HepG2 (cell line): ENCODE measurements around the gene ZXDC. TPM values are rescaled to one million over a fixed set of nuclear protein-coding genes. Genes with fewer than 3 reads are reported as not detected.

ENCODE experiments used
- ATAC-seq: fragments of 200-7000 bp; cut with Tn5 transposase; 3 replicates; pipeline ENCODE4 v1.9.1; 2020; ENCODE audit warnings: mild to moderate bottlenecking, moderate library complexity
- BruUV-seq: library from RNA; stranded (reverse); fragments of 400-500 nt; replicated peaks from 2 replicates; lab custom pipeline; 2021; lab: Mats Ljungman, UMichigan
- CTCF ChIA-PET: fragments of 300-600 bp; formaldehyde crosslinking; extraction: SDS; loops from one replicate; lab custom pipeline; 2021; ENCODE audit warnings: low total read pairs, inconsistent platforms, low intra/inter-chr PET ratio; lab: Yijun Ruan, JAX
- POLR2A ChIA-PET: fragments of 350-600 bp; sonication (Branson Sonifier 250); formaldehyde crosslinking; loops from one replicate; lab custom pipeline; 2020; ENCODE audit warnings: antibody characterized with exemption, inconsistent platforms; lab: Yijun Ruan, JAX
- DNase-seq: peaks from one replicate; pipeline ENCODE4 v3.0.0-alpha.2; 2015; ENCODE audit warnings: low spot score
- FAIRE-seq: peaks from 3 replicates; lab custom pipeline; 2011; peaks lifted over from hg19 to GRCh38; lab: Jason Lieb, UNC
- H2AFZ ChIP-seq: one replicate; pipeline ENCODE4 v1.6.1; 2011; ENCODE audit warnings: low read length, inconsistent platforms
- H3K27ac ChIP-seq: fragments of 300-600 bp; 3 replicates; pipeline ENCODE4 v1.8.0; 2011; ENCODE audit warnings: mixed run types, mild to moderate bottlenecking, mixed read lengths, low read length, inconsistent platforms; ENCODE audit not compliant: insufficient read depth; ENCODE audit errors: extremely low read length
- H3K27me3 ChIP-seq, 2 experiments: fragments of 200-600 bp in 1 of 2; 2 replicates in 1 of 2; 3 replicates in 1 of 2; pipeline versions ENCODE4 v1.6.0 to v1.8.0; 2011; ENCODE audit warnings: low read length in 2 of 2, mild to moderate bottlenecking in 2 of 2, moderate library complexity in 2 of 2, inconsistent platforms in 1 of 2; ENCODE audit not compliant: insufficient read depth in 2 of 2, control insufficient read depth in 1 of 2
- H3K36me3 ChIP-seq, 2 experiments: fragments of 200-600 bp in 1 of 2; replicated peaks in 1 of 2; 2 replicates in 1 of 2; 3 replicates in 1 of 2; pipeline versions ENCODE4 v1.5.1 to v1.8.0; 2011; ENCODE audit warnings: low read length in 2 of 2, inconsistent platforms in 1 of 2; ENCODE audit not compliant: insufficient read depth in 2 of 2, control insufficient read depth in 1 of 2
- H3K4me1 ChIP-seq: 2 replicates; pipeline ENCODE4 v1.5.1; 2012; ENCODE audit warnings: low read length, inconsistent platforms; ENCODE audit not compliant: insufficient read depth
- H3K4me2 ChIP-seq: 2 replicates; pipeline ENCODE4 v1.6.0; 2011; ENCODE audit warnings: low read depth, low read length, inconsistent platforms
- H3K4me3 ChIP-seq, 3 experiments: fragments of 200-600 bp in 1 of 3; sonication (generic), shearing (Covaris generic) in 1 of 3; replicated peaks in 1 of 3; 2 replicates each; pipeline ENCODE4 v1.5.1; 2011 to 2016; ENCODE audit warnings: low read length in 3 of 3, inconsistent platforms in 2 of 3, low read depth in 2 of 3, mild to moderate bottlenecking in 2 of 3, control low read depth in 1 of 3, mixed read lengths in 1 of 3; ENCODE audit not compliant: insufficient read depth in 1 of 3
- H3K79me2 ChIP-seq: one replicate; pipeline ENCODE4 v1.6.1; 2011; ENCODE audit warnings: low read length, inconsistent platforms; ENCODE audit not compliant: insufficient read depth
- H3K9ac ChIP-seq: 2 replicates; pipeline ENCODE4 v1.6.0; 2011; ENCODE audit warnings: mild to moderate bottlenecking, low read depth, low read length, inconsistent platforms; ENCODE audit not compliant: insufficient read depth
- H3K9me3 ChIP-seq: 2 replicates; pipeline ENCODE4 v1.5.1; 2012; ENCODE audit warnings: mild to moderate bottlenecking, low read length
- H4K20me1 ChIP-seq: 2 replicates; pipeline ENCODE4 v1.6.0; 2011; ENCODE audit warnings: inconsistent platforms, mild to moderate bottlenecking, low read length, moderate library complexity; ENCODE audit not compliant: insufficient read depth
- AKAP8 ChIP-seq: sonication (generic); formaldehyde crosslinking; IDR thresholded peaks from 2 replicates; pipeline ENCODE4 v1.5.1; 2020; ENCODE audit warnings: mild to moderate bottlenecking, missing genetic modification reagents
- CCDC6 ChIP-seq: sonication (generic); formaldehyde crosslinking; IDR thresholded peaks from 2 replicates; pipeline ENCODE4 v1.8.1; 2022; ENCODE audit warnings: mild to moderate bottlenecking, missing genetic modification reagents, moderate library complexity
- CREM ChIP-seq, 2 experiments: sonication (generic) in 1 of 2; formaldehyde crosslinking in 1 of 2; IDR thresholded peaks; 2 replicates each; pipeline versions ENCODE4 v1.4.0 to v1.6.1; 2016 to 2020; ENCODE audit warnings: antibody characterized with exemption in 1 of 2, mild to moderate bottlenecking in 1 of 2, missing genetic modification reagents in 1 of 2
- CTCF ChIP-seq: sonication (generic); formaldehyde crosslinking; IDR thresholded peaks from 2 replicates; pipeline ENCODE4 v1.5.0; 2020; ENCODE audit warnings: mild to moderate bottlenecking, missing genetic modification reagents, moderate library complexity
- DMAP1 ChIP-seq: IDR thresholded peaks from 2 replicates; pipeline ENCODE4 v1.6.1; 2016
- DR1 ChIP-seq: sonication (generic); formaldehyde crosslinking; IDR thresholded peaks from 2 replicates; pipeline ENCODE4 v1.8.0; 2021; ENCODE audit warnings: mild to moderate bottlenecking, missing genetic modification reagents, inconsistent platforms
- HHEX ChIP-seq: IDR thresholded peaks from 2 replicates; pipeline ENCODE4 v1.6.1; 2016; ENCODE audit warnings: control low read depth
- HIVEP1 ChIP-seq: sonication (generic); formaldehyde crosslinking; IDR thresholded peaks from 2 replicates; pipeline ENCODE4 v1.4.0; 2020; ENCODE audit warnings: mild to moderate bottlenecking, missing genetic modification reagents
- KAT8 ChIP-seq: IDR thresholded peaks from 2 replicates; pipeline ENCODE4 v1.6.1; 2016; ENCODE audit warnings: missing genetic modification reagents, missing compliant biosample characterization
- PHF8 ChIP-seq: sonication (generic); formaldehyde crosslinking; IDR thresholded peaks from 2 replicates; pipeline ENCODE4 v1.5.0; 2020; ENCODE audit warnings: missing genetic modification reagents
- SOX6 ChIP-seq, 2 experiments: fragments of 450-650 bp in 1 of 2; sonication (generic) in 1 of 2; formaldehyde crosslinking in 1 of 2; IDR thresholded peaks; 2 replicates each; pipeline versions ENCODE4 v1.4.0 to v1.6.1; 2017 to 2020; ENCODE audit warnings: antibody characterized with exemption in 1 of 2, mild to moderate bottlenecking in 1 of 2, missing genetic modification reagents in 1 of 2
- ZNF225 ChIP-seq: sonication (generic); formaldehyde crosslinking; IDR thresholded peaks from 2 replicates; pipeline ENCODE4 v1.4.0; 2020; ENCODE audit warnings: mild to moderate bottlenecking, missing genetic modification reagents
- ZNF292 ChIP-seq: sonication (generic); formaldehyde crosslinking; IDR thresholded peaks from 2 replicates; pipeline ENCODE4 v1.8.1; 2022; ENCODE audit warnings: mild to moderate bottlenecking, low read depth, missing genetic modification reagents, borderline replicate concordance
- ZNF598 ChIP-seq: sonication (generic); formaldehyde crosslinking; IDR thresholded peaks from 2 replicates; pipeline ENCODE4 v1.5.1; 2020; ENCODE audit warnings: mild to moderate bottlenecking, missing genetic modification reagents, borderline replicate concordance
- ZSCAN22 ChIP-seq: sonication (generic); formaldehyde crosslinking; IDR thresholded peaks from 2 replicates; pipeline ENCODE4 v1.4.0; 2020; ENCODE audit warnings: mild to moderate bottlenecking, missing genetic modification reagents
- WGBS: methylation state at CpG from one replicate; pipeline ENCODE4 v1.1.6; 2017; ENCODE audit warnings: low lambda C conversion rate; 5-methylcytosine and 5-hydroxymethylcytosine counted together
- in situ Hi-C: cut with HindIII; loops from 2 replicates; pipeline ENCODE4 v1.10.0; 2017; ENCODE audit warnings: low pct_unique_long_range_greater_than_20kb; ENCODE audit not compliant: extremely low pct_ligation_motif_present
- intact Hi-C: fragments of 100-400 bp; cut with micrococcal nuclease; formaldehyde crosslinking; loops from one replicate; pipeline ENCODE4 v1.10.0; 2022; ENCODE audit not compliant: unreplicated experiment
- polyA plus RNA-seq, 8 experiments: library from polyadenylated mRNA; depleted of rRNA in 3 of 8; stranded (reverse) in 7 of 8; unstranded in 1 of 8; fragments of >200 nt; fragmentation: Illumina TruSeq in 4 of 8; extraction: Trizol in 4 of 8; gene quantifications; 2 replicates each; pipeline versions ENCODE4 v1.2.1 to v1.2.3, GENCODE V29; 2011 to 2016; ENCODE audit warnings: low read depth in 4 of 8, missing spikeins in 1 of 8, mixed read lengths in 1 of 8; ENCODE audit not compliant: insufficient read depth in 1 of 8
- total RNA-seq, 5 experiments: library from RNA; depleted of rRNA; stranded (reverse); fragments of >200 nt; fragmentation: Illumina TruSeq; extraction: Trizol; gene quantifications; 2 replicates each; pipeline ENCODE4 v1.2.3, GENCODE V29; 2016; ENCODE audit warnings: low read depth in 1 of 5
- TF ChIP-seq, protein P1 (sequence below): sonication (generic); formaldehyde crosslinking; IDR thresholded peaks from 2 replicates; pipeline ENCODE4 v1.4.0; 2020; ENCODE audit warnings: missing genetic modification reagents

Gene ZXDC
- total and polyA plus RNA-seq, 2 of the 13 experiments (the other 11 are each of a cell fraction or from before 2014, with no cell fraction given) = 17.6 to 21.2 TPM

GRCh38 chr3:126476166-126477060, 722 bp upstream of the ZXDC start (continued):
- TF ChIP-seq CREM (IDR thresholded peaks at IDR 0.05) (no peak), CREM (CRISPR knock-in tag; IDR thresholded peaks at IDR 0.05) (no peak), DR1 (0 out of 2 replicates have a peak, but pooled peaks have one; percentile 1)

- CTCF ChIA-PET = no interaction called here
- Histone ChIP-seq H3K27me3 (no peaks in the 10 kb centered on the region; a peak in 1 of 5 replicates), H2AFZ (no peak overlapping the region), H3K4me2 (peak overlapping the region; percentile 87), H3K79me2 (peaks cover 49% of the 10 kb centered on the region), H3K9me3 (no peaks in the 10 kb centered on the region), H3K27ac (peak overlapping the region; percentile 90), H3K4me3 (peak overlapping the region; percentile 68 to 95 (median 76)), H3K9ac (peak overlapping the region; percentile 95), H4K20me1 (peaks cover 21% of the 10 kb centered on the region), H3K36me3 (peaks cover 6 to 17% of the 10 kb centered on the region in 2 experiments), H3K4me1 (peaks cover 63% of the 10 kb centered on the region)
- peak; percentile 26 for ATAC-seq
- POLR2A ChIA-PET = interaction anchor here (1.1 to 3.6 kb wide), 13 partner anchors 9 to 295 kb away, joined by 3 to 39 read pairs (median 9); partner anchors contain the start of genes ALDH1L1, CHST13 and KLF15
- no peak for DNase-seq
- 2% methylated on average over 26 of the region's 72 CpGs for WGBS
- in situ Hi-C loops (no loop called here), intact Hi-C loops (no loop called here)
- FAIRE-seq = no peak
- BruUV-seq = no TSS peak
- TF ChIP-seq PHF8 (CRISPR knock-in tag) (peak; percentile 51; the same call in 1 of the 2 replicates), ZNF225 (peak; percentile 71; the same call in 1 of the 2 replicates), CCDC6 (CRISPR knock-in tag) (0 out of 2 replicates have a peak, but pooled peaks have one; percentile 29), ZNF292 (CRISPR knock-in tag) (0 out of 2 replicates have a peak, but pooled peaks have one; percentile 3), ZNF598 (peak; percentile 79), AKAP8 (CRISPR knock-in tag) (0 out of 2 replicates have a peak, but pooled peaks have one; percentile 10), KAT8 (0 out of 2 replicates have a peak, but pooled peaks have one; percentile 11), DMAP1 (CRISPR knock-in tag) (peak; percentile 13; the same call in 1 of the 2 replicates), HHEX (no peak), SOX6 (IDR thresholded peaks at IDR 0.05) (no peak), SOX6 (CRISPR knock-in tag; IDR thresholded peaks at IDR 0.05) (0 out of 2 replicates have a peak, but pooled peaks have one; percentile 18), HIVEP1 (CRISPR knock-in tag) (peak; percentile 29; the same call in 1 of the 2 replicates), CTCF (CRISPR knock-in tag) (peak; percentile 16), ZSCAN22 (CRISPR knock-in tag) (no peak)
- TF ChIP-seq, protein P1, sequence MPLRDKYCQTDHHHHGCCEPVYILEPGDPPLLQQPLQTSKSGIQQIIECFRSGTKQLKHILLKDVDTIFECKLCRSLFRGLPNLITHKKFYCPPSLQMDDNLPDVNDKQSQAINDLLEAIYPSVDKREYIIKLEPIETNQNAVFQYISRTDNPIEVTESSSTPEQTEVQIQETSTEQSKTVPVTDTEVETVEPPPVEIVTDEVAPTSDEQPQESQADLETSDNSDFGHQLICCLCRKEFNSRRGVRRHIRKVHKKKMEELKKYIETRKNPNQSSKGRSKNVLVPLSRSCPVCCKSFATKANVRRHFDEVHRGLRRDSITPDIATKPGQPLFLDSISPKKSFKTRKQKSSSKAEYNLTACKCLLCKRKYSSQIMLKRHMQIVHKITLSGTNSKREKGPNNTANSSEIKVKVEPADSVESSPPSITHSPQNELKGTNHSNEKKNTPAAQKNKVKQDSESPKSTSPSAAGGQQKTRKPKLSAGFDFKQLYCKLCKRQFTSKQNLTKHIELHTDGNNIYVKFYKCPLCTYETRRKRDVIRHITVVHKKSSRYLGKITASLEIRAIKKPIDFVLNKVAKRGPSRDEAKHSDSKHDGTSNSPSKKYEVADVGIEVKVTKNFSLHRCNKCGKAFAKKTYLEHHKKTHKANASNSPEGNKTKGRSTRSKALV (CRISPR knock-in tag) = peak; percentile 81
These were observed 936 bp downstream of the ZXDC start for GRCh38 chr3:126474498-126475412.
